GM06990 (cell line): ENCODE results near the gene GSTA3.

Experiments used
- DNase-seq: peaks from one replicate; pipeline ENCODE4 v3.0.0-alpha.2; 2011; ENCODE audit not compliant: insufficient read length; ENCODE audit errors: extremely low read depth
- H3K27me3 ChIP-seq: replicated peaks from 2 replicates; pipeline ENCODE4 v1.6.0; 2011; ENCODE audit warnings: low read length; ENCODE audit not compliant: control insufficient read depth, insufficient read depth
- H3K36me3 ChIP-seq: 2 replicates; pipeline ENCODE4 v1.5.1; 2011; ENCODE audit warnings: low read length; ENCODE audit not compliant: control insufficient read depth, insufficient read depth
- H3K4me3 ChIP-seq: replicated peaks from 2 replicates; pipeline ENCODE4 v1.5.1; 2011; ENCODE audit warnings: low read depth, mild to moderate bottlenecking, control low read depth, low read length
- TF ChIP-seq, protein P1 (sequence below): IDR thresholded peaks from 2 replicates; pipeline ENCODE4 v1.5.1; 2011; ENCODE audit warnings: low read length, control low read depth, mild to moderate bottlenecking, inconsistent platforms; ENCODE audit not compliant: insufficient read depth, poor library complexity, severe bottlenecking

The GSTA3 gene

DNA sequence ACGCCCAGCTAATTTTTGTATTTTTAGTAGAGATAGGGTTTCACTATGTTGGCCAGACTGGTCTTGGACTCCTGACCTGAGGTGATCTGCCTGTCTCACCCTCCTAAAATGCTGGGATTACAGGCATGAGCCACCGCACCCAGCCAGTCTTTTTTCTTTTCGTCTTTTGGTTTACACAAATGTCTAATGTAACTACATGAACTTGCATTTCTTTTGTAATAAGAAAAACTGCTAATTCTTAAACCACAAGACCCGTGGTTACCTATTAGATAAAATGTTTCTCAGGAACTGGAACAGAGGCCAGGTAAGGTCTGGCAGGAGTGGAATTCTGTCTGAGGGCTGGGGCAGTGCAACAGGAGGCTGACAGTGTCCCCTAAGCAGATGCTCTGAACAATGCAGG, 32.7 kb upstream of the GSTA3 start:
- Histone ChIP-seq H3K36me3 (no peaks in the 10 kb centered on the region), H3K4me3 (no peak overlapping the region), H3K27me3 (no peaks in the 10 kb centered on the region)
- TF ChIP-seq, protein P1, sequence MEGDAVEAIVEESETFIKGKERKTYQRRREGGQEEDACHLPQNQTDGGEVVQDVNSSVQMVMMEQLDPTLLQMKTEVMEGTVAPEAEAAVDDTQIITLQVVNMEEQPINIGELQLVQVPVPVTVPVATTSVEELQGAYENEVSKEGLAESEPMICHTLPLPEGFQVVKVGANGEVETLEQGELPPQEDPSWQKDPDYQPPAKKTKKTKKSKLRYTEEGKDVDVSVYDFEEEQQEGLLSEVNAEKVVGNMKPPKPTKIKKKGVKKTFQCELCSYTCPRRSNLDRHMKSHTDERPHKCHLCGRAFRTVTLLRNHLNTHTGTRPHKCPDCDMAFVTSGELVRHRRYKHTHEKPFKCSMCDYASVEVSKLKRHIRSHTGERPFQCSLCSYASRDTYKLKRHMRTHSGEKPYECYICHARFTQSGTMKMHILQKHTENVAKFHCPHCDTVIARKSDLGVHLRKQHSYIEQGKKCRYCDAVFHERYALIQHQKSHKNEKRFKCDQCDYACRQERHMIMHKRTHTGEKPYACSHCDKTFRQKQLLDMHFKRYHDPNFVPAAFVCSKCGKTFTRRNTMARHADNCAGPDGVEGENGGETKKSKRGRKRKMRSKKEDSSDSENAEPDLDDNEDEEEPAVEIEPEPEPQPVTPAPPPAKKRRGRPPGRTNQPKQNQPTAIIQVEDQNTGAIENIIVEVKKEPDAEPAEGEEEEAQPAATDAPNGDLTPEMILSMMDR: no peak
- no peak for DNase-seq

DNA sequence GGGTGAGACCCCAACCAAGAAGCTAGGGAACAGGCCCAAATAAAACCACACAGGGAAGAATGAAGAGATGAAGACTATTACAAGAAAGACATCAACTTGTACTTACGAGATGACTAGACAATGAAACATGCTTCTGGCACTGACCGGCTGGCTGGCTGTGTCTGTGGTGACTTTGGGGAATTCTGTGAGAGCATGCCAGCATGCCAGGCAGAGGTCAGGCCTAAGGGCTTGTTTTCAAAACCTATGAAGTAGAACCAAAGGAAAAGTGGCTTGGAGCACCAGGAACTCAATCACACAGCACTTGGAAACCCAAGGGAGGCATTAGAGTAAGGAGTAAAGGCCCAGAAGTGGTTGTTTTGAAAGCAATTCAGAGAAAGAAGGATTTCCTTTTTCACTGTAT, 28.4 kb upstream of the GSTA3 start:
- H3K36me3 ChIP-seq: no peaks in the 10 kb centered on the region
- TF ChIP-seq, protein P1: no peak
- DNase-seq: no peak
- no peak overlapping the region for H3K4me3 ChIP-seq
- H3K27me3 ChIP-seq: no peaks in the 10 kb centered on the region; the same call in 1 of the 2 replicates

DNA sequence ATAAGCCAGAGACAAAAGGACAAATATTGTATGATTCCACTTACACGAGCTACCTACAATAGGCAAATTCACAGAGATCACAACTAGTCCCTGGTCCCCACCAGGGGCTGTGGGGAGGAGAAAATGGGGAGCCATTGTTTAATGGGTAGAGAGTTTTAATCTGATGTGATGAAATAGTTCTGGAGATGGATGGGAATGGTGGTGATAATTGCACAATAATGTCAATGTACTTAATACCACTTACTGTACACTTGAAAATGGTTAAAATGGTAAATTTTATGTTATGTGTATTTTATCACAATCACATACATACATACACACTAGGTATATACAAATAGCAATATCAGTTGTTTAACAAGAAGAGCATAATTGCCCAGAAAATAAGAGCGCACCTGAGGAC, 24.3 kb upstream of the GSTA3 start:
- no peaks in the 10 kb centered on the region for H3K36me3 ChIP-seq
- TF ChIP-seq, protein P1: no peak
- no peak overlapping the region for H3K4me3 ChIP-seq
- DNase-seq: no peak
- H3K27me3 ChIP-seq: no peaks in the 10 kb centered on the region; the same call in 1 of the 2 replicates

DNA sequence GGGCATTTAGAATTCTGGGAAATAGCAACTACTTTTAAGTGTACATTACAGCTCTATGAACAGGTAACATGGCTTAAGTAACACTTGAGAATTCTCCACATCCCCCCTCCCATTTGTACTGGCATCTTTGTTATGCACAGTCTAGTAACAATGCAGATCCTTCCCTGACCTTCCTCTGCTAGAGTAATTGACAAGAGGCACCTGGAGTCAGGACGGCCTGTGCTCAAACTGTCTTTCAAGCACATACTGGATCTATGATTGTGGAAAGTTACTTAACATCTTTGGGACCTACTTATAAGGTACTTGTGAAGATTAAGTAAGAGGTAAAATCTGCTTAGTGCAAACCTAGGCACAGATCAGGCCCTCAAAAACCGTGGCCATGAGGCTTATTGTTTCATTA, 21.9 kb upstream of the GSTA3 start:
- Histone ChIP-seq H3K36me3 (no peaks in the 10 kb centered on the region), H3K27me3 (no peaks in the 10 kb centered on the region; the same call in 1 of the 2 replicates), H3K4me3 (no peak overlapping the region)
- no peak for DNase-seq
- TF ChIP-seq, protein P1: no peak

DNA sequence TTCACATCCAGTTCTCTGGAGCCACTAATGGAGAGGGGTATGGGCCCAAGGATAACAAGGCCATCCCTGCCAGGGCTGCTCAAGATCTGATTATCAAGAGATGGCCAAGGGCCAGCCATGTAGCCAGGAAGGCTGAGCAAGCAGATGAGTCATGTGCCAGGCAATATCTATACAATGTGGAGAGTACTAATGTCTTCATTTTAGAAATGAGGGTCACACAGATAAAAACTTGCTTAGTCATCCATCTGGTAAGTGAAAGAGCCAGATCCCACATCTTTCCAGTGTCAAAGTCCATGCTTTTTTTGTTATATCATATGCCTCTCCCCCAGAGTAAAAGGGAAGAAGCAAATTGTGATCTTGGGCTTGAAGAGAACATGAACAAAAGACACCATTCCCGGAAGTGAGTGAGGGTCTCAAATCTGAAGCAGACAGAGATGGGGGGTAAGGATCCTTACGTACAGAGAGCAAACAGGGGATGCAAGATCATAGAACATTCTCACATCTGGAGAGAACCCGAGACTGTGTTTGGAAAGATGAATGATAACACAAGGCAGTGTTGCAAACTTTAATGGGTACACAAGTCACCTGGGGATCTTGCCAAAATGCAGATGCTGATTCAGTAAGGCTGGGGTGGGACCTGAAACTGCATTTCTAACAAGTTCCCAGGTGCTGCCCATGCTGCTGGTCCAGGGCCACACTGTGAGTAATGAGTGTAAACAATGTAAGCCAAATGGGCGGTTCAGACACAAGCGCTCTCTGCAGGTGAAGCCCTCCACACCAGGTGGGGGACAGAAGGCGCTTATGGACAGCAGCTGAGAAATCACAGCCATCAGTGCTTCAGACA, 20.0 kb upstream of the GSTA3 start:
- TF ChIP-seq, protein P1: no peak
- no peak for DNase-seq

More for the DNA sequence above, 20.0 kb upstream of the GSTA3 start:
- no peaks in the 10 kb centered on the region for H3K36me3 ChIP-seq
- H3K4me3 ChIP-seq: no peak overlapping the region
- no peaks in the 10 kb centered on the region for H3K27me3 ChIP-seq
